ENCODE data around the gene ATRNL1.

ATRNL1 gene

GRCh38 chr10:115409347-115409746 lies 316.2 kb downstream of the ATRNL1 start:
- Histone ChIP-seq H3K27ac (ENCODE audit: poor library complexity, severe bottlenecking) (no peak overlapping the region), H3K9me3 (ENCODE audit: severe bottlenecking) (no peaks in the 10 kb centered on the region), H3K4me1 (ENCODE audit: insufficient read depth, poor library complexity, severe bottlenecking) (no peaks in the 10 kb centered on the region), H3K4me3 (ENCODE audit: severe bottlenecking) (no peak overlapping the region), H3K36me3 (ENCODE audit: low read depth) (no peaks in the 10 kb centered on the region), H3K27me3 (ENCODE audit: insufficient read depth, poor library complexity, severe bottlenecking) (no peaks in the 10 kb centered on the region)
- ATAC-seq (ENCODE audit: low read depth) (no peak), DNase-seq (ENCODE audit: low spot score) (no peak)
- TF ChIP-seq CTCF (IDR thresholded peaks at IDR 0.05; ENCODE audit: poor library complexity, severe bottlenecking), result no peak

- DNase-seq (ENCODE audit: low spot score) (no peak), ATAC-seq (ENCODE audit: low read depth) (peak; percentile 87)
- Histone ChIP-seq H3K4me1 (ENCODE audit: insufficient read depth, poor library complexity, severe bottlenecking) (no peaks in the 10 kb centered on the region), H3K36me3 (ENCODE audit: low read depth) (no peaks in the 10 kb centered on the region), H3K9me3 (ENCODE audit: severe bottlenecking) (no peaks in the 10 kb centered on the region), H3K27me3 (ENCODE audit: insufficient read depth, poor library complexity, severe bottlenecking) (peaks cover 11% of the 10 kb centered on the region), H3K27ac (ENCODE audit: poor library complexity, severe bottlenecking) (no peak overlapping the region), H3K4me3 (ENCODE audit: severe bottlenecking) (no peak overlapping the region)
- TF ChIP-seq CTCF (IDR thresholded peaks at IDR 0.05; ENCODE audit: poor library complexity, severe bottlenecking), result peak; percentile 71
These were observed 324.6 kb downstream of the ATRNL1 start for GRCh38 chr10:115417585-115418265.

GRCh38 chr10:115422624-115423023 lies 329.5 kb downstream of the ATRNL1 start:
- no peak overlapping the region for H3K27ac ChIP-seq (ENCODE audit: poor library complexity, severe bottlenecking)
- TF ChIP-seq CTCF (IDR thresholded peaks at IDR 0.05; ENCODE audit: poor library complexity, severe bottlenecking), result no peak
- H3K36me3 ChIP-seq (ENCODE audit: low read depth), result no peaks in the 10 kb centered on the region
- H3K4me1 ChIP-seq (ENCODE audit: insufficient read depth, poor library complexity, severe bottlenecking), result no peaks in the 10 kb centered on the region
- no peaks in the 10 kb centered on the region for H3K9me3 ChIP-seq (ENCODE audit: severe bottlenecking)
- no peak for DNase-seq (ENCODE audit: low spot score)
- H3K27me3 ChIP-seq (ENCODE audit: insufficient read depth, poor library complexity, severe bottlenecking), result peaks cover 11% of the 10 kb centered on the region
- H3K4me3 ChIP-seq (ENCODE audit: severe bottlenecking), result no peak overlapping the region
- no peak for ATAC-seq (ENCODE audit: low read depth)

- no peaks in the 10 kb centered on the region for H3K36me3 ChIP-seq (ENCODE audit: low read depth)
- no peak overlapping the region for H3K27ac ChIP-seq (ENCODE audit: poor library complexity, severe bottlenecking)
- no peak overlapping the region for H3K4me3 ChIP-seq (ENCODE audit: severe bottlenecking)
- ATAC-seq (ENCODE audit: low read depth) (no peak), DNase-seq (ENCODE audit: low spot score) (no peak)
- H3K4me1 ChIP-seq (ENCODE audit: insufficient read depth, poor library complexity, severe bottlenecking), result no peaks in the 10 kb centered on the region
- H3K27me3 ChIP-seq (ENCODE audit: insufficient read depth, poor library complexity, severe bottlenecking), result peaks cover 4% of the 10 kb centered on the region
- no peak for TF ChIP-seq CTCF (IDR thresholded peaks at IDR 0.05; ENCODE audit: poor library complexity, severe bottlenecking)
- no peaks in the 10 kb centered on the region for H3K9me3 ChIP-seq (ENCODE audit: severe bottlenecking)
These were observed 334.4 kb downstream of the ATRNL1 start for GRCh38 chr10:115427611-115428010.

- ATAC-seq (ENCODE audit: low read depth) (no peak; the same call in 2 of the 3 replicates), DNase-seq (ENCODE audit: low spot score) (no peak)
These were observed 339.1 kb downstream of the ATRNL1 start for GRCh38 chr10:115432188-115432819.

More at GRCh38 chr10:115432188-115432819, 339.1 kb downstream of the ATRNL1 start:
- Histone ChIP-seq H3K4me1 (ENCODE audit: insufficient read depth, poor library complexity, severe bottlenecking) (no peaks in the 10 kb centered on the region), H3K27me3 (ENCODE audit: insufficient read depth, poor library complexity, severe bottlenecking) (peaks cover 4% of the 10 kb centered on the region), H3K9me3 (ENCODE audit: severe bottlenecking) (no peaks in the 10 kb centered on the region), H3K4me3 (ENCODE audit: severe bottlenecking) (no peak overlapping the region), H3K36me3 (ENCODE audit: low read depth) (no peaks in the 10 kb centered on the region), H3K27ac (ENCODE audit: poor library complexity, severe bottlenecking) (no peak overlapping the region)
- TF ChIP-seq CTCF (IDR thresholded peaks at IDR 0.05; ENCODE audit: poor library complexity, severe bottlenecking), result peak; percentile 66

All from RWPE2 (cell line).